GM21360 (cell line): ENCODE results near the gene RAD51B.

Experiments used
- ATAC-seq: cut with Tn5 transposase; IDR thresholded peaks from one replicate; pipeline ENCODE4 v1.9.1; 2021; ENCODE audit warnings: mild to moderate bottlenecking, moderate library complexity; ENCODE audit not compliant: unreplicated experiment

Gene RAD51B

DNA sequence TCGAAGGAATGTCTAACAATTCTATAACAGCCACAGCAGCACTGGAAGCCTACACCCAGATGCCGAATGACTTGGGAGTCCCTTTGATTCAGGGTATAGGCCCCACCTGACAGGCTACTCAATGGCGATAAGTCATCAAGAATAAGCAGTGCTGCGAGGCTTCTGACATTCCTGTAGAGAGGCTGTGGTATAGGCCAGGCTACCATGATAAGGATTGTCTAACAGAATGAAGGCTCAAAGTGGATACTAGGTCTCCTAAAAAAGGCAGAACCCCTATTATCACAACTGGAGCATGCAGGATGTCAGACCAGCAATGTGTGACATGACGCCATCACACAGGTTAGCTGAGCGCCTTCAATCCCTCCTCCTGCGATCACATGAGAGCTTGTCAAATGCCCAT is 920.1 kb downstream of the RAD51B start:
- no peak for ATAC-seq

DNA sequence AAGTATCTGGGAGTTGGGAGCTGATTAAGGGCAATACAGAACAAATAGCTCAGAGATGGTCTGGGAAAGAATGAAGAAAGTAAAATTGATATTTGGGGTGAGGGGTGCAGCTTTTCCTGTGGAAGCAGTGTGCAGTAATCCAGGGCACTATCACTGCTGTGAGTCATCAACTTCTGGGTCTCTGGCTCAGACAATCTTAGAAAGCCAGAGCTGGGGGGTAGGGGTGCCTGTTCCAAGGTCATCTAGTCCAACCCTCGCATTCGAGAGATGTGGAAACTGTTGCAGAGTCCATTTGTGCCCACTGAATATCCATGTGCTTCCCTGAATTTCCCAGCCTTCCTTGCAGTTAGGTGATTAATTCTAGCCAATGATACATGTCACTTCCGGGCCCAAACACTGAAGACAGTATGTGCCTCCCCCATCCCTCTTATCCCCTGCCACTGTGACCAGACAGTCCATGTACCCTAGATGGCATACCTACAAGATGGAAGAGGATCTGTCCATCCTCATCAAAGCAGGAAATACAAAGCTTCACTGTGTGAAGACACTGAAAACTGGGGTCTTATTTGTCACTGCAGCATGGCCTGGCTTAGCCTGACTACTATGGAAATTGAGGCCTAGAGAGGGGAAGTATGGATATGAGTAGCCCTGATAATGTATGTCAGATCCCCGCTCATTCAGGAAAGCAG is 921.4 kb downstream of the RAD51B start:
- no peak for ATAC-seq

DNA sequence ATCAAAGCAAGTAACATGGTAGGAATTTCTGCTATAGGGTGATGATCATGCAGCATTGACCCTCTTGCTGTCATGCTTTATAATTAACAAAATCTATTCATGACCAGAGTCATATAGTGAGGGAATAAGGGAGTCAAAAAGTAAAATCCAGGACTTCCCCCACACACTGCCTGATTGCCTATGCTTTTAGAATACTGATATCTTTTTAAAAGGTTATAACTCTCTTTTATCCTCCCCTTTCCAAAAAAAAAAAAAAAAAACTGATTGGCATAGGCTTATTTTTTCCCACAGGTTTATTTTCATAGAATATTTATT is 921.9 kb downstream of the RAD51B start:
- ATAC-seq: no peak

DNA sequence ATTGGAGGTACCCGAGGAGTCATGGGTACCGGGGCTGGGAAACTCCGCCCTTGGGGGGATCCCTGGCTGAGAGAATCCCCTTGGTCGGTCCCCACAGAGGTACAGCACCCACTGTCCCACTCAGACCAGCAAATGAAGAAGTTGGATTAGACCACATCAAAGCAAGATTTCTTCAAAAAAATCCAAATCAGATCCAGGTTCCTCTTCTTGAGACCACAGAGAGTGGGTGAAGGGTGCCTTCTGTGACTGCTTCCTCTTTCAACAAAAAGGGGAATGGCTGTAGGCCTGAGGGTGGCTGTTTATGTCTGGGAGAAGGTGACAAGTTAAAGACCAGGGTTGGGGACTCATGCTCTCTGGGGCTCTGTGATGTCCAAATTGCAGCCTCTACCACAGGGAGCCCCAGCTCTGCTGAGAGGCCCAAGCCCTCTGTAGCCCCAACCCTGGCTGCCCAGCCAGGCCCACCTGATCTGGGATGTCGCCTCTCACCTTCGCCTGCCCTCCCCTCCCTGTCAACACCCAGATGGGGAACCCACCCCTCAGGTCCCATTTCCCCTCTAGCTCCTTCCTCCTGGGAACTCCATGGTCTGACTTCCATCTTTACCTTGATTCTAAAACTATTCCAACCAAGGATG is 922.4 kb downstream of the RAD51B start:
- ATAC-seq: peak; percentile 86

DNA sequence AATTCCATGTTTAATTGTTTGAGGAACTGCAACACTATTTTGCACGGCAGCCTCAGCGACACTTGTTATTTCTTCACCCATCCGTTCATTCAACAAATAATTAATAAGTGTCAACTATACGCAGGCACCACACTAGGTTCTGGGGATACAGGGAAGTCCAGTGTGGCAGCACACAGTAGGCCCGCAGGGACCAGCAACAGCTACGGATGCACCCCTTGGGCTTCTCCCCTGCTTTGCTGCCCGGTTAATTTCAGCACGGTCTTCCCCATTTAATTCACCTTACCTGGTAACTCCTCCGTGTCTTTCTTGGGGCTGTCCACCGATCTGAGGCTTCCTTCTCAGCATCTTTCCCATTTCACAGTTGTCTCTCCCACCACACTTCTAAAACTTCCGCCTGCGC is 925.0 kb downstream of the RAD51B start:
- ATAC-seq: no peak

DNA sequence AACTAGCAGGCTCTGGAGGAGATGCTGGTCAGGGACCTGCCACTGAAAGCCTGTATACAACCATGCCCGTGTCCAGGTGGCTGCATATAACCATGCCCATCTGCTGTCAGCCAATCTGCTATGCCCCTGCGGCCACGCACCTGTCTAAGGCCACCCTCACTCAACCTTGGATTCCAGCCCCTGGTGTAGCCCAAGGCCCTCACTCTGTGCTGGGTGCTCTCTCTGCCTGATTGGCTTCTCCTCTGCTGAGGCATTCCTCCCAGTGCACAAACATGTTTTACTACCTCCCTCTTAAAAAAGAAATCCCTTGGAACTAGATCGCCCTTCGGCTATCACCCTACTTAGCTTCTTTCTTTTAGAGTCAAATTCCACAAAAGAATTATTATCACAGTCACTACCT is 927.8 kb downstream of the RAD51B start:
- no peak for ATAC-seq

DNA sequence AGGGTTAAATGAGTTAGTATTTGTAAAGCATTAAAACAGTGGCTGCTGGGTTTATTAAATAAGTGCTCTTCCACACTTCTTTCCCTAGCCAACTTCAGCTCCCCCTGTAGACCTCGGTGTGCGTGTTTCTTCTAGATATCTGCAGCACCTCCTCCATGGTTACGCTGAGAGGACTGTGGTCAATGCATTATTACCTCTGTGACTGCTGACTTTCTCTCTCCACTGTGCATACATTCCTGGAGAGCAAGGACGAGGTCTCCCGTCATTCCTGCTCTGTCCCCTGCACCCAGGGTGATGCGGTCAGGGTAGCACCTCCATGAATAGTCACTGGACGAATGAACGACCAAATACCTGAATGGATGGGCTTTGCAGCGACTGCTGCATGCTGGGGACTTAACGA is 928.7 kb downstream of the RAD51B start:
- ATAC-seq: no peak

DNA sequence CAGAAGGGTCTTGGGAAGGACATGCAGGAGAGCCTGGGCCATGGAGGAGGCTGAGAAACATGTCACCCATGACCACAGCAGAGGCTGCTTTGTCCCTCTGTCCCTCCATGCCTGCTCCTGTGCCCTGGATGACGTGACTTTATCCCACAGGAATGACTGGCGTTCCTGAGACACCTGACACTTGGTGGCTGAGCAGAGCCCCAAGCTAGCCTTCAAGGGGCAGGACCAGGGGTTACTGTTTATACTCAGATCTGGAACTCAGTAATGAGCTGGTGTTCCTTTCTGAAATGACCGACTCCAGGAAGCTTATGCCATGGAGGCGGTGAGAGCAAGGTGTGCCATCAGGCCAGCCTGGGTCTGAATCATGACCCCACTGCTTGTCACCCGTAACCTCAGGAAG is 929.1 kb downstream of the RAD51B start:
- ATAC-seq: no peak

DNA sequence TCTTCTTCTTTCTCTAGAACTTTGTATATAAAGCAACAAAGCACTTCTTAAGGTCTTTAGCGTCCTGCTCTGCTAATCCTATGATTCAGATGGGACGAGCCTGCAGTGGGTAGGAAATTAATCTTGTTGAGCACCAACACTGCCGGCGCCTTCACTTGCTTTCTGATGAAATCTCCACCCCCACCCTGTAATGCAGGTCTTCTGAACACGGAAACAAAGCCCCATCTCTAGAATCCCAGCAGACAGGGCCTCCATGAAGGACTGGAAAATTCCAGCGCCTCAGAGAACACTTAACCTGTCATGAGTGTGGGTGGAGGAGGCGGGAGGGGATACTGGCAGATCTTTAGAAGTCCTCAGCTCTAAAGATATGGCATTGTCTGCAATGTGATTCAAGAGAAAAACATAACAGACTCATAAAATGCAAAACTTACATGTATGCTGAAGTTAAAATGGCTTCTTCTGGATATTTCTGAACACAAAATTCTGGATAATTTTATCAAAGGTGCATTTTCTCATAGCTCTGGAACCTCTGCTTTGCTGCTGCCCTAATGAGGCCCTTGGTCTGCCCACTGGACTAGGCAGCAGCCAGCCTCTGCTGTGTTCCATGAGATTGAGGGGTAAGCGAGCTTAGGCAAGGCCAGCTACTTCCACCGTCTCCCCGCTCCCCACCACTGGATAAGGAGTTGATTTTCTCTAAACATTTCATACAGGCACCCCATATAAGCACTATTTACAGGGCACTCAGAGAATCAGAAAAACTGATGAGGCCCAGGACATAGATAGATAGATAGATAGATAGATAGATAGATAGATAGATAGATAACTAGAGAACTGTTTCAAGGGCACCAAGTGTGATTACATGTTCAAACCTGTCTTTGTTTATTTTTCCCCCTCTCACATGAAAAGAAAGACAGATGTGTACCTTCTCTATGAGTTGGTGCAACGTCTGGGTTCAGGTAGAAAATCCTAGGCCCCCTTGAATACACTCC is 930.2 kb downstream of the RAD51B start:
- no peak for ATAC-seq

DNA sequence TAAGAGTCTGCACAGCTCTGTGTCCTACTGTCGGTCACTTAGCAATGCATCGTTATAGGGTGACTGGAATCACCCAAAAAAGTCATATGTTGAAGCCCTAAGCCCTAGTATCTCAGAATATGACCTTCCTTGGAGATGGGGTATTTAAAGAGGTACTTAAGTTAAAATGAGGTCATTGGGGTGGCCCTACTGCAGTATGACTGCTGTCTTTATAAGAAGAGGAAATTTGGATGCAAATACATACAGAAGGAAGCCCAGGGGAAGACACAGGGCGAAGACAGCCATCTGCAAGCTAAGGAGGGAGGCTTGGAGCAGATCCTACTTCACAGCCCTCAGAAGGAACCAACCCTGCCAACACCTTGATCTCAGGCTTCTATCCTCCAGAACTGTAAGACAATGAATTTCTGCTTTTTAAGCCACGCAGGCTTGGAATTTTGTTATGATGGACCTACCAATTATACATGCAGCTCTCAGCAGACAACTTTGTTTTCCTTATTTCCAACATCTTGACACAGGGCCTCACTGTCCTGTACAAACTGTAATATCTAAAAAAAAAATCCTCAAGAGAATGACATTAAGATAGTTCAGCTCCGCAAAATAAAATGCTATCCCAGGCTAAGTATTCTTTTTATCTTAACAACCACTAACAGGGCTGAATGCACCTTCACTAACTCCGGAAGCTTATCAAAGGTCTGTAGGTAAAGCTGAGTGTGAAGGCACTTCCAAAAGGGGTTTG is 932.9 kb downstream of the RAD51B start:
- ATAC-seq: no peak

DNA sequence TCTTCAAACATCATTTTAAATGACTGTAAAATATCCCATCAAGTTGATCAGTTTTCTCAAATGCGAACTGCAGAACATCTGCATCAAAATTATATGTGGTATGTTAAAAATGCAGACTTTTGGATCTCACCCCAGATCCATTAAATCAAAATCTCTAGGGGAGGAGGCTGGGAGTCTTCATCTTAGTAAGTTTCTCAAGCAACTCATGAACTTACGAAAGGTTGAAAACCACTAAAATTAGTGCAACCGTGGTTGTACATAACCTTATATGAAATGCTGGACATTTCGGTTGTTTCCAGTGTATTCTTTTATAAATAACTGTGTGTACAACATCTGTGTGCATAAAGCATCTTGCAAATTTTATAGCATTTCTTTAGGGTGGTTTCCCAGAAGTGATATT is 934.1 kb downstream of the RAD51B start:
- ATAC-seq: no peak

DNA sequence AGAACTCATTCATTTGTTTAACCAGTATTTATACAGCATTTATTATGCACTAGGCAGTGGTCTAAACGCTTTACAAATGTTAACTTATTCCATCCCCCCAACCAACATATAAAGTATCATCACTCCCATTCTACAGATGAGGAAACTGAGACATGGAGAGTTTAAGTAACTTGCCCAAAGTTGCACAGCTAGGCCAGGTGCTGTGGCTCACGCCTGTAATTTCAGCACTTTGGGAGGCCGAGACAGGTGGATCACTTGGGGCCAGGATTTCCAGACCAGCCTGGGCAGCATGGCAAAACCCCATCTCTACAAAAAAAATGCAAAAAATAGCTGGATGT is 935.4 kb downstream of the RAD51B start:
- ATAC-seq: no peak

DNA sequence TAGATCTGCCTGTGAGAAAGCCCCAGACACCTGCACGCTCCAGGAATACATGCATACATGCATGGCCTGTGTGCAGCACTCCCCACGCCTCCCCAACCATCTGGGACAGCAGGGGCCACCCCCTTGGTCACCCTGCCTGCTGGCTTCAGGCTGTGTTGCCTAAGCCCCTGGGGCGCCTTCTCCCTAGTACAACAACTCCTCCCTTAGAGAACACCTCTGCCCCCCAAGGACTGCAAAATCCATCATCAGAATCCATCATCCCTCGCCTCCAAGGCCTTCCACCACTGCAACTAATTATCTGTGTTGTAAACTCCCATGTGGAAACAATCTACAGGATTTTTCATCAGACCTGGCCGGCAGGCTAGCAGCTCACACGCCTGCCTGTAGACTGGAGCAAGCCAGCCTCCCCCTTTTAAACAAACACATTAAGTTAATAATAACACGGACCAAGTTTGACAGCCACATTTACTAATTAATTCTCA is 936.5 kb downstream of the RAD51B start:
- ATAC-seq: no peak

DNA sequence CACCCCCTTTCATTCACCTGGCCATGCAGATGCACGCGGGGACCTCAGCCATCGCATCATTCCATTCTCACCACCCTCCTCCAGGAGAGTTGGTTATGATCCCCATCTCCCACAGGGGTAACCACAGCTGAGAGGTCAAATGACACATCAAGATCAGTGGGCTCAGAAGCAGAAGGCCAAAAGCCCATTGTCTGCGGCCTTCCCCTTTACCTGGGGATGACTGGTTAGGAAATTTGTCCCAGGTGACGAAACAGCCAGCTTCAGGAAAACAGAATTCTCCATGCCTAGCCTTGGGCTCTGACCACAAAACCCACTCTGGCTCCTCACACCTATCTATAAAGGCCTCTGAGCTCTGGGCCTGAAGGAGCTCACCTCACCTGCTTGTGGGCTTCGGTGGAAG is 937.2 kb downstream of the RAD51B start:
- no peak for ATAC-seq

DNA sequence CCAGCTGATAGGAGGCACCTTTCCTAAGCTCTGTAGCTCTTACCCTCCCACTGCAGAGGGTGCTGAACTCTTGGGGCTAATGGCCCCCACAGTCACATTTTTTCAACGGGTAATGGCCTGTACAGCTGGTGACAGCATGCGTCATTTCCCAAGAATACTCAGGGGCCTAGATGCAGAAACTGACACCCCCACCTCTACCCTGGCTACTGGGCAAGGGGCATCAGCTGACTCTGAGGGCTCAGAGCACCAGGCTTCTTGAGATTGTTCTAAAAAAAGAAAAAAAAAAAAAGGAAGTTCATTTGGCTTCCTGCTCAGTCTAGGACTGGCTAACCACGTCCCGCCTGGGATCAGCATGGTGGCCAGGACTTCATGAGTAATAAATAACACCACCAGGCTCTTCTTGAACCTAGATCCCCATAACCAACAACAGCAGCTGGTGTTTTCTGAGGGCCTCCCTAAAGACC is 938.1 kb downstream of the RAD51B start:
- no peak for ATAC-seq

DNA sequence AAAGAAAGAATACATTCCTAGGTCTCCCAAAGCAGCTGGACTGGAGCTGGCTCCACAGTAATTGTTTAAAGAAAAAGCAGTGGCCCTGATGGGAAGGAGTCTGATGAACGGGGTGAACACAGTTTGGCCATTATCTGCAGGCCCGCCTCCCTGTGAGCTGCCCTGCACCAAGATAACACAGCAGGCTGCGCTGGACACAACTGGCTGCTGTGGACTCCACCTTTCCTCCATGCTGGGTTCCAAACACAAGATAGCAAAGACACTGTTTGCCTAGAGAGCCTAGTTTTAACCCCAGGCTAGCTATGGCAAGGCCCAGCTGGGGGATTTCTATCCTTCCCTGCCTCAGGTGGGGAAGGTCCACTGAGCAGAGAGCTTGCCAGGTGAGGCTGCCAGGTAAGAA is 938.7 kb downstream of the RAD51B start:
- no peak for ATAC-seq

DNA sequence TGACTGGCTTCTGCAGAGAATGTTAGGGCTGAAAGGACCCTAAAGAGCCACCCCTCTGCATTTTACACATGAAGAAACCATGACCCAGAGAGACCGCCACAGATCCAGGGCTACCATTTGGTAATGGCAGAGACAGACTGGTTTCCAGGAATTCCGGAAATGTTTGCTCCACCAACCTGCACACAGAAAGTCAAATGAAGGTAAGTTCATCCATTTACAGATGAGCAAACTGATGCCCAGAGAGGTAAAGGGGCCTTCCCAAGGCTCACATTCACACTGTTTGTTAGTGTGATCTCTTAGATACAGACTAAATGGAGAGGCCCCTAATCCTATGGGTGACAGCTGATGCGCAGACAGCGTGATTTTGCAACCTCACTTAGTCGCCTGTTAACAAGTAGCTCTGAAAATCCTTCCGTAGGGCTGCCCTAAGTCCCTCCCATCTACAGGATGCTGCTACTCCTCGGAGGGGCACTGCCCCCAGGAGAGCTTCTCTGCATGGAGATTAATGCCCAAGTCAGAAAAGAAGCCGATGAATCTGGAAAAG is 939.5 kb downstream of the RAD51B start:
- no peak for ATAC-seq

DNA sequence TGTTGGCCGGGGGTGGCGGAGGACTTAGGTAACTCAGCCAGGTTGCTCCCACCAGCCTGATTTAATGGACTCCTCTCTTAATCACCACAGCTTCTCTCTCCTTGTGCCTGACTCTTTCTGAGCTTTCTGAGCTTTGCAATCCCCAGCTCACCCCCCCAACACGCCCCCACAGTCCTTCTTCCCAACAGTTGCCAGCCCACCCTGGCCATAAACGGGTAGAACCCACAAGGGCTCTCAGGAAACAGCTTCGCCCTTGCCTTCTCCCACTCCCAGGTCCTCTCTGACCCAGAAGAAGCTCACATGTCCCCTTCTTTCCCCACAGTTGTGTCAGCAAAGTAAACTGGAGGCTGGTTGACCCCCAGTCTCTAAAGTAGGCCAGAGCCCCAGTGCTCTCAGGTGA is 940.4 kb downstream of the RAD51B start:
- no peak for ATAC-seq

DNA sequence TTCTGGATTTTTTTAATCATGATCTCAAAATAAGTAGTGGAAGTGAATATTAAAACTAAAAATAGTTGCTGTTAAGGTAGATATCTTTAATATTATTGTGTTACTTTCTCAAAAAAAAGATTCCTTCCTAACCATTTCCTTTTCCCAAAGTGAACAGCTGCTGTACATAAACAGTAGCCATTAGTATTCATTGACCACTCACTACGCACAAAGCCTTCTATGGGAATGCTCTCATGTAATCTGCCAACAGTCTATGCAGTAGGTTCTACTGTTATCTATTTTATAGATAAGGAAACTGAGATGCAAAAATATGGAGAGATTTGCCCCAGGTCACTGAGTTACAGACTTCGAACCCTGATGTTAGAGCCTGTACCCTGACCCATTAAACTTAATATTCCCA is 941.2 kb downstream of the RAD51B start:
- no peak for ATAC-seq

DNA sequence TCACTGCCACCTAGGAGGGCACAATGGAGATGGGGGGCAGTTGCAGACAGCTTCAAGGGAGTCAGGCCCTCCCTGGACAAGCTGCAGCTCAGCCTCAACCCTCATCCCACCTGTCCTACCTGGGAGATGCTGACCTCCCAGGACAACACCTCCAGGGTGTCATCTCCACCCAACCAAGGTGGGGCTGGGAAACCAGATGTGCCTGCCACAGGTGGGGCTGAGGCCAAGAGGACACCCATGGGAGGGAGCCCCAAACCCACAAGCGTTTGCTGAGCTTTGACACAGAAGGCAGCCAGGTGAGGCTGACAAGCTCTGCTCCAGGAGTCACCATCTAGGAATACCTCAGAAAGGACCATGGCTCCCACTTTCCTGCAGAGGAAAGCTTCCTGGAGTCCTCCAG is 941.8 kb downstream of the RAD51B start:
- ATAC-seq: no peak
